ENCODE data around the gene GAK. TPM values are rescaled to one million over a fixed set of nuclear protein-coding genes. Genes with fewer than 3 reads are reported as not detected.

The GAK gene
- total RNA-seq, 1 experiment from 2014 or later, result 86.6 TPM

- no peak for ATAC-seq
- no peak for TF ChIP-seq REST (IDR thresholded peaks at IDR 0.05; ENCODE audit: insufficient read depth in 1 of 2, low read depth in 2 of 2, low read length in 1 of 2)
- H3K4me1 ChIP-seq (ENCODE audit: control insufficient read depth, insufficient read depth, low read length), result no peaks in the 10 kb centered on the region
- H3K36me3 ChIP-seq (ENCODE audit: control insufficient read depth, insufficient read depth, low read length), result no peaks in the 10 kb centered on the region
- H3K27me3 ChIP-seq (ENCODE audit: control insufficient read depth, insufficient read depth, low read length), result no peaks in the 10 kb centered on the region
- BruUV-seq (replicated peaks), result TSS peak; percentile 50
- DNase-seq (ENCODE audit: low read depth, low spot score), result no peak
- H3K9me3 ChIP-seq (ENCODE audit: control insufficient read depth, insufficient read depth, low read depth, low read length), result no peaks in the 10 kb centered on the region
- in situ Hi-C loops (cut with HindIII; ENCODE audit: low pct_unique_long_range_greater_than_20kb, low sequenced_read_pairs) (no loop called here), intact Hi-C loops (cut with micrococcal nuclease; ENCODE audit: unreplicated experiment) (no loop called here)
- ChIA-PET POLR2A (no interaction called here), CTCF (no interaction called here)
- no peak overlapping the region for H3K27ac ChIP-seq (ENCODE audit: low read length)
- H3K4me3 ChIP-seq (ENCODE audit: low read depth in 2 of 2, low read length in 2 of 2), result no peak overlapping the region
Observed at GRCh38 chr4:878796-879728, 53.1 kb downstream of the GAK start.

GRCh38 chr4:877502-877901 lies 54.6 kb downstream of the GAK start:
- no peaks in the 10 kb centered on the region for H3K36me3 ChIP-seq (ENCODE audit: control insufficient read depth, insufficient read depth, low read length)
- CTCF ChIA-PET, result no interaction called here
- DNase-seq (ENCODE audit: low read depth, low spot score) (no peak), ATAC-seq (no peak)
- no peaks in the 10 kb centered on the region for H3K4me1 ChIP-seq (ENCODE audit: control insufficient read depth, insufficient read depth, low read length)
- BruUV-seq (replicated peaks), result no TSS peak
- no peaks in the 10 kb centered on the region for H3K9me3 ChIP-seq (ENCODE audit: control insufficient read depth, insufficient read depth, low read depth, low read length)
- in situ Hi-C loops (cut with HindIII; ENCODE audit: low pct_unique_long_range_greater_than_20kb, low sequenced_read_pairs), result no loop called here
- H3K4me3 ChIP-seq (ENCODE audit: low read depth in 2 of 2, low read length in 2 of 2), result no peak overlapping the region
- TF ChIP-seq SIN3A (IDR thresholded peaks at IDR 0.05; ENCODE audit: borderline replicate concordance, insufficient read depth, low read depth, low read length) (no peak), POLR2AphosphoS5 (IDR thresholded peaks at IDR 0.05; ENCODE audit: low read depth, low read length) (no peak), CTCF (IDR thresholded peaks at IDR 0.05) (no peak), TCF7L2 (IDR thresholded peaks at IDR 0.05; ENCODE audit: low read depth, low read length) (no peak), REST (IDR thresholded peaks at IDR 0.05; ENCODE audit: insufficient read depth in 1 of 2, low read depth in 2 of 2, low read length in 1 of 2) (no peak)
- H3K27ac ChIP-seq (ENCODE audit: low read length), result no peak overlapping the region
- intact Hi-C loops (cut with micrococcal nuclease; ENCODE audit: unreplicated experiment), result no loop called here
- POLR2A ChIA-PET, result no interaction called here
- no peaks in the 10 kb centered on the region for H3K27me3 ChIP-seq (ENCODE audit: control insufficient read depth, insufficient read depth, low read length)

All from Panc1 (cell line).